ENCODE data around the gene GRAP. TPM values are rescaled to one million over a fixed set of nuclear protein-coding genes. Genes with fewer than 3 reads are reported as not detected.
A peak's percentile ranks its signal among the peaks of the same experiment; 100 is the strongest.
"Not testable (repeated sequence)": the region's sequence is repeated elsewhere in the genome, so short reads cannot be mapped to it uniquely, and the experiment has no call there.

Gene GRAP
- total and polyA plus RNA-seq, 9 of the 15 experiments (the other 6 are each of a cell fraction or from before 2014, with no cell fraction given): 0.07 to 0.41 (median 0.19) TPM; not detected in 5

GRCh38 chr17:19036186-19036585 is 10.6 kb downstream of the GRAP start:
- FAIRE-seq; H3K27me3 ChIP-seq (ENCODE audit: control insufficient read depth in 2 of 2, insufficient read depth in 2 of 2, low read length in 2 of 2); H3K36me3 ChIP-seq (ENCODE audit: control insufficient read depth, insufficient read depth, low read length); H3K9me1 ChIP-seq (ENCODE audit: control insufficient read depth, insufficient read depth, low read length); intact Hi-C loops (cut with micrococcal nuclease); H4K20me1 ChIP-seq (replicated peaks; ENCODE audit: control insufficient read depth, insufficient read depth, low read length); CTCF ChIA-PET (ENCODE audit: low intra/inter-chr PET ratio); H3K4me2 ChIP-seq (ENCODE audit: insufficient read depth, low read length); H2AFZ ChIP-seq (ENCODE audit: low read depth, low read length); H3K4me3 ChIP-seq; H3K9ac ChIP-seq (ENCODE audit: insufficient read depth in 1 of 2, low read depth in 2 of 2, low read length in 2 of 2); H3K9me3 ChIP-seq (replicated peaks; ENCODE audit: control insufficient read depth, insufficient read depth, low read depth, low read length); POLR2A ChIA-PET; H3K27ac ChIP-seq (ENCODE audit: extremely low read depth, low read depth, low read length); DNase-seq (ENCODE audit: extremely low read depth in 1 of 4, low spot score in 3 of 4); in situ Hi-C loops (cut with MboI); BruUV-seq (replicated peaks); H3K79me2 ChIP-seq (ENCODE audit: control insufficient read depth, insufficient read depth, low read length); H3K4me1 ChIP-seq (replicated peaks in 1 of 2; ENCODE audit: control insufficient read depth in 2 of 2, insufficient read depth in 2 of 2, low read length in 2 of 2); ATAC-seq: not testable (repeated sequence)
- no CpG with 5 or more reads among the region's 6 CpGs for WGBS (ENCODE audit: insufficient coverage, low coverage, missing lambda C conversion rate)

GRCh38 chr17:19032377-19032988 is 14.3 kb downstream of the GRAP start:
- H3K9me3 ChIP-seq (replicated peaks; ENCODE audit: control insufficient read depth, insufficient read depth, low read depth, low read length); H3K4me2 ChIP-seq (ENCODE audit: insufficient read depth, low read length); CTCF ChIA-PET (ENCODE audit: low intra/inter-chr PET ratio); intact Hi-C loops (cut with micrococcal nuclease); H3K79me2 ChIP-seq (ENCODE audit: control insufficient read depth, insufficient read depth, low read length); H2AFZ ChIP-seq (ENCODE audit: low read depth, low read length); H3K9me1 ChIP-seq (ENCODE audit: control insufficient read depth, insufficient read depth, low read length); BruUV-seq (replicated peaks); H3K27ac ChIP-seq (ENCODE audit: extremely low read depth, low read depth, low read length); H3K9ac ChIP-seq (ENCODE audit: insufficient read depth in 1 of 2, low read depth in 2 of 2, low read length in 2 of 2); H3K4me1 ChIP-seq (replicated peaks in 1 of 2; ENCODE audit: control insufficient read depth in 2 of 2, insufficient read depth in 2 of 2, low read length in 2 of 2); POLR2A ChIA-PET; H3K4me3 ChIP-seq; H3K27me3 ChIP-seq (ENCODE audit: control insufficient read depth in 2 of 2, insufficient read depth in 2 of 2, low read length in 2 of 2); H3K36me3 ChIP-seq (ENCODE audit: control insufficient read depth, insufficient read depth, low read length); H4K20me1 ChIP-seq (replicated peaks; ENCODE audit: control insufficient read depth, insufficient read depth, low read length); DNase-seq (ENCODE audit: extremely low read depth in 1 of 4, low spot score in 3 of 4); in situ Hi-C loops (cut with MboI): not testable (repeated sequence)
- peak; percentile 82 for FAIRE-seq
- ATAC-seq: peak; percentile 92
- WGBS (ENCODE audit: insufficient coverage, low coverage, missing lambda C conversion rate): no CpG with 5 or more reads among the region's 24 CpGs

Data from K562 (cell line).